ENCODE measurements around the gene SLC51A. TPM values are rescaled to one million over a fixed set of nuclear protein-coding genes. Genes with fewer than 3 reads are reported as not detected.

Gene SLC51A
- total and polyA plus RNA-seq, 2 experiments from 2014 or later, result 6.0 TPM; not detected in 1

DNA sequence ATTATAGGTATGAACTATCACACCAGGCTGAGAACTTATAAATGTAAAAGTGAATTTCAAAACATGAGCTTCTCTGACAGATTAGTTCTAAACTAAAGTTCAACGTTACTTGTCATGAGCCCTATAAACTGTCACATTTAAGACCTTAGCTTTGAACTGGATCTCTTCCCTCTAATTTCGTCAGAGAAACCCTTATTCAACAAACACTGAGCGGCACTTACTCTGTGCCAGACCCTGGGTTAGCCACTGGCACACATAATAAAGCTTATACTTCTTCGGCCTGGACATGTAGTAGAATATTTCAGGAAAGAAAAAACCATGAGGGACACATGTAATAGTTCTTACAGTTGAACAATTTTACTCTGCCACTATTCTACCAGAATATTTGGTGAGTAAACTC lies 65.6 kb downstream of the SLC51A start:
- DNase-seq, result no peak
- Histone ChIP-seq H3K9me2 (ENCODE audit: insufficient read depth) (no peaks in the 10 kb centered on the region), H4K20me1 (ENCODE audit: insufficient read depth) (no peaks in the 10 kb centered on the region; the same call in 1 of the 2 replicates), H3K4me1 (ENCODE audit: insufficient read depth) (peaks cover 44% of the 10 kb centered on the region), H3K4me3 (no peak overlapping the region), H3K27ac (no peak overlapping the region), H3K9me3 (ENCODE audit: low read depth) (no peaks in the 10 kb centered on the region), H3K9ac (no peak overlapping the region), H3F3A (ENCODE audit: insufficient read depth) (peaks cover 24% of the 10 kb centered on the region), H2AFZ (no peak overlapping the region), H3K36me3 (ENCODE audit: low read depth) (no peaks in the 10 kb centered on the region; the same call in 1 of the 2 replicates), H3K4me2 (ENCODE audit: unreplicated experiment) (no peak overlapping the region), H3K79me2 (ENCODE audit: insufficient read depth) (peaks cover 96% of the 10 kb centered on the region), H3K27me3 (replicated peaks; ENCODE audit: insufficient read depth) (no peaks in the 10 kb centered on the region)
- in situ Hi-C loops (cut with MboI), result no loop called here
- WGBS, 2 experiments (ENCODE audit: low coverage in 1 of 2, low lambda C conversion rate in 2 of 2, missing lambda C conversion rate in 2 of 2), result 53 to 68% methylated on average over 4 of the region's 4 CpGs
- TF ChIP-seq EZH2 (IDR thresholded peaks at IDR 0.05; ENCODE audit: insufficient read depth, poor library complexity, severe bottlenecking) (no peak), EZH2phosphoT487 (IDR thresholded peaks at IDR 0.05; ENCODE audit: insufficient read depth, low read depth) (no peak)

Small RNA genes within 50 kb of the gene (small RNA-seq; reads per million reads assigned to genes)
- gene RF00019 (ENCODE audit: low read depth, low replicate concordance), result not detected

Other genes with a start within 250 kb of the SLC51A start
- gene TFRC, start 134.4 kb upstream of the SLC51A start, total RNA-seq (2014; rRNA removed; shearing (Covaris generic)), result 106 and 107 TPM in 2 replicates
- 64.1 and 64.6 TPM in 2 replicates for gene TFRC, start 134.4 kb upstream of the SLC51A start, polyA plus RNA-seq (2016; fragmentation: Nextera tagmentation; extraction: Ambion mirVana)
- not detected in 2 replicates for gene ZDHHC19, start 5.1 kb upstream of the SLC51A start, total RNA-seq (2014; rRNA removed; shearing (Covaris generic))
- gene ZDHHC19, start 5.1 kb upstream of the SLC51A start, polyA plus RNA-seq (2016; fragmentation: Nextera tagmentation; extraction: Ambion mirVana), result not detected in 2 replicates
- 96.3 and 116 TPM in 2 replicates for gene PCYT1A, start 71.2 kb downstream of the SLC51A start, total RNA-seq (2014; rRNA removed; shearing (Covaris generic))
- gene PCYT1A, start 71.2 kb downstream of the SLC51A start, polyA plus RNA-seq (2016; fragmentation: Nextera tagmentation; extraction: Ambion mirVana), result 37.2 and 38.3 TPM in 2 replicates
- gene DYNLT2B, start 101.7 kb downstream of the SLC51A start, total RNA-seq (2014; rRNA removed; shearing (Covaris generic)), result 9.6 and 47.8 TPM in 2 replicates
- 39.7 and 42.4 TPM in 2 replicates for gene DYNLT2B, start 101.7 kb downstream of the SLC51A start, polyA plus RNA-seq (2016; fragmentation: Nextera tagmentation; extraction: Ambion mirVana)
- gene TM4SF19, start 121.9 kb downstream of the SLC51A start, total RNA-seq (2014; rRNA removed; shearing (Covaris generic)), result not detected in 2 replicates
- not detected in 2 replicates for gene TM4SF19, start 121.9 kb downstream of the SLC51A start, polyA plus RNA-seq (2016; fragmentation: Nextera tagmentation; extraction: Ambion mirVana)
- 13.9 and 19.1 TPM in 2 replicates for gene UBXN7, start 215.9 kb downstream of the SLC51A start, total RNA-seq (2014; rRNA removed; shearing (Covaris generic))
- 38.7 and 40.2 TPM in 2 replicates for gene UBXN7, start 215.9 kb downstream of the SLC51A start, polyA plus RNA-seq (2016; fragmentation: Nextera tagmentation; extraction: Ambion mirVana)

All from GM23248 (cell line).